CD4-positive, alpha-beta T cell treated with Interleukin-4 for 1 hour (primary cell): Measurements from ENCODE around the gene TMEM163.

Experiments
- DNase-seq, 2 donors: peaks; one replicate each; pipeline ENCODE4 v3.0.0-alpha.2; 2020 to 2022

Gene TMEM163

GRCh38 chr2:134470561-134471168 is 248.1 kb downstream of the TMEM163 start:
- no peak for DNase-seq

GRCh38 chr2:134469516-134470115 is 249.2 kb downstream of the TMEM163 start:
- DNase-seq, result no peak

- DNase-seq, result no peak
Observed at GRCh38 chr2:134468776-134469175, 250.0 kb downstream of the TMEM163 start.

GRCh38 chr2:134468164-134468563 is 250.6 kb downstream of the TMEM163 start:
- no peak for DNase-seq

GRCh38 chr2:134466141-134466540 is 252.7 kb downstream of the TMEM163 start:
- DNase-seq, result peak; percentile 28 to 35

- DNase-seq, result no peak
Observed at GRCh38 chr2:134465228-134466105, 253.3 kb downstream of the TMEM163 start.

- DNase-seq, result no peak
Observed at GRCh38 chr2:134463699-134464022, 255.1 kb downstream of the TMEM163 start.

- no peak for DNase-seq
Observed at GRCh38 chr2:134462791-134463698, 255.8 kb downstream of the TMEM163 start.

GRCh38 chr2:134462275-134462674 is 256.5 kb downstream of the TMEM163 start:
- no peak for DNase-seq

GRCh38 chr2:134461511-134461910 is 257.3 kb downstream of the TMEM163 start:
- DNase-seq, result no peak

- DNase-seq, result peak; percentile 34 to 49
Observed at GRCh38 chr2:134460583-134460998, 258.2 kb downstream of the TMEM163 start.

GRCh38 chr2:134459706-134460406 is 258.9 kb downstream of the TMEM163 start:
- DNase-seq, result no peak

GRCh38 chr2:134458950-134459349 is 259.9 kb downstream of the TMEM163 start:
- no peak for DNase-seq

- no peak for DNase-seq
Observed at GRCh38 chr2:134458473-134458853, 260.3 kb downstream of the TMEM163 start.

GRCh38 chr2:134457765-134458472 is 260.9 kb downstream of the TMEM163 start:
- DNase-seq, result no peak

GRCh38 chr2:134457353-134457752 is 261.4 kb downstream of the TMEM163 start:
- DNase-seq, result no peak

- DNase-seq, result no peak
Observed at GRCh38 chr2:134455426-134455825, 263.4 kb downstream of the TMEM163 start.

- no peak for DNase-seq
Observed at GRCh38 chr2:134454931-134455330, 263.9 kb downstream of the TMEM163 start.

- DNase-seq, result no peak
Observed at GRCh38 chr2:134454426-134454825, 264.4 kb downstream of the TMEM163 start.

- no peak for DNase-seq
Observed at GRCh38 chr2:134453973-134454372, 264.8 kb downstream of the TMEM163 start.

- DNase-seq, result no peak
Observed at GRCh38 chr2:134453476-134453875, 265.3 kb downstream of the TMEM163 start.
